ENCODE results near the gene WNT1.
A peak's percentile ranks its signal among the peaks of the same experiment; 100 is the strongest.

WNT1 gene

GRCh38 chr12:48936379-48936979 is 41.6 kb upstream of the WNT1 start:
- no peak for DNase-seq (ENCODE audit: low read depth)
- H3K4me3 ChIP-seq (ENCODE audit: low read depth, low read length), result no peak overlapping the region
- peak; percentile 91 for TF ChIP-seq CTCF (IDR thresholded peaks at IDR 0.05; ENCODE audit: control insufficient read depth, extremely low read depth, insufficient read depth)

- peak; percentile 8; the same call in 1 of the 2 replicates for TF ChIP-seq CTCF (IDR thresholded peaks at IDR 0.05; ENCODE audit: control insufficient read depth, extremely low read depth, insufficient read depth)
- DNase-seq (ENCODE audit: low read depth), result no peak
- H3K4me3 ChIP-seq (ENCODE audit: low read depth, low read length), result no peak overlapping the region
Measured at GRCh38 chr12:48937170-48937569, 41.0 kb upstream of the WNT1 start.

DNA sequence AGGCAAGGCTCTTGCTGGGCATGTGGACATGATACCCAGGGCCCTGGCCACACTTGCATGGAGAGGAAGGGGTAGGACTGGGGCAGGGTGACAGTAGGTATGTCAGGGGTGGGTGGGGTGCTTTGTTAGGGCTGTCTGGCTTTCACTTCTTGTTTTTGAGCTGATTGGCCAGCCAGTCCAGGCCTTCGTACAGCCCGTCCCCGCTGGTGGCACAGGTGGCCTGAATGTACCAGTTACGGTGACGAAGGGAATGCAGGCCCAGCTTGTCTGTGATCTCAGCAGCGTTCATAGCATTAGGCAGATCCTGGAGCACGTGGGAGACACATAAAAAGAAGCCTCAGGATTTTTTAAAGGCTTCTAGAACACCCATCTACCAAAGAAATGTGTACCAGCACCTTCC is 39.3 kb upstream of the WNT1 start:
- H3K4me3 ChIP-seq (ENCODE audit: low read depth, low read length), result no peak overlapping the region
- TF ChIP-seq CTCF (IDR thresholded peaks at IDR 0.05; ENCODE audit: control insufficient read depth, extremely low read depth, insufficient read depth), result no peak
- DNase-seq (ENCODE audit: low read depth), result no peak

GRCh38 chr12:48940181-48940580 is 37.9 kb upstream of the WNT1 start:
- H3K4me3 ChIP-seq (ENCODE audit: low read depth, low read length), result no peak overlapping the region
- DNase-seq (ENCODE audit: low read depth), result no peak
- TF ChIP-seq CTCF (IDR thresholded peaks at IDR 0.05; ENCODE audit: control insufficient read depth, extremely low read depth, insufficient read depth), result no peak

DNA sequence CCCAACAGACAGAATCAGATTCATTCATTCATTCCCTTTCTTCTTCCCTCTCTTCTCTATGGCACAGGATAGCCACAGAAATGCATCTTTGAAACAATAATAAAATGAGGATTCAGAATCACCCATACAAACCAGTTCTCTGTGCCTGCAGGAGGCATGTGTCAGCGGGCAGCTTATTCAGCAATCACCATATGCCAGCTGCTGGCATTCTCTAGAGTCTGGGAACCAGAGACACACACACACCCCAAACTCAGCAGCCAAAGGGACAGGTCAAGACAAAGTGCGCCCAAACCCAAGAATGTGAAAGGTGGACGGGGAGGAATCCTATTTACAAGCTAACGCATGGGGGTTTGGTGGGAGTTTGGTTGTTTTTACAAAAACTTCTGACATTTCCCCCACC is 34.9 kb upstream of the WNT1 start:
- no peak for DNase-seq (ENCODE audit: low read depth)
- TF ChIP-seq CTCF (IDR thresholded peaks at IDR 0.05; ENCODE audit: control insufficient read depth, extremely low read depth, insufficient read depth), result no peak
- no peak overlapping the region for H3K4me3 ChIP-seq (ENCODE audit: low read depth, low read length)

GRCh38 chr12:48946205-48946604 is 31.9 kb upstream of the WNT1 start:
- H3K4me3 ChIP-seq (ENCODE audit: low read depth, low read length), result no peak overlapping the region
- no peak for TF ChIP-seq CTCF (IDR thresholded peaks at IDR 0.05; ENCODE audit: control insufficient read depth, extremely low read depth, insufficient read depth)
- peak; percentile 39 for DNase-seq (ENCODE audit: low read depth)

DNA sequence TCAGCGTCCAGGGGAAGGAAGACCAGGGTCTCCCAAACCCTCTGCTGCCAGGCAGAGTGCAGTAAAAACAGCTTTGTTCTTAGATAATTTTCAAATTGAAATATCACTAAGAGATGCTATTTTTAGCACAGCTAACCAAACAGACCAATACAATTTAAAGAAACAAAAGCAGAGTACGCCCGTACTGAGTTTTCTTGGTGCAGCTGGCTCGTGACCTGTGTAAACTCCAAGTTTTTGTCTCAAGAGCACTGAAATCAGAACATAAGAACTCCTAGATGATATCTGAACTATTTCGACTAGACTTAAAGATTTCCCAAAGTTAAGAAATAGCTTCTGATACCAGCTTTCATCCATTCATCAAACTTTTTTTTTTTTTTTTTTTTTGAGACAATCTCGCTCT is 31.2 kb upstream of the WNT1 start:
- DNase-seq (ENCODE audit: low read depth), result no peak
- H3K4me3 ChIP-seq (ENCODE audit: low read depth, low read length), result no peak overlapping the region
- TF ChIP-seq CTCF (IDR thresholded peaks at IDR 0.05; ENCODE audit: control insufficient read depth, extremely low read depth, insufficient read depth), result no peak
